Large intestine (tissue), 3 donors: ENCODE measurements around the gene PTPMT1. TPM values are rescaled to one million over a fixed set of nuclear protein-coding genes. Genes with fewer than 3 reads are reported as not detected.

ENCODE experiments used
- DNase-seq, 2 donors: peaks; one replicate each; pipeline versions ENCODE4 v3.0.0 to v3.0.0-alpha.2; 2013
- H3K27ac ChIP-seq: one replicate; pipeline ENCODE4 v1.5.1; 2013; ENCODE audit warnings: low read length
- H3K27me3 ChIP-seq: 2 replicates; pipeline ENCODE4 v1.6.1; 2013; ENCODE audit warnings: low read length; ENCODE audit not compliant: control insufficient read depth, insufficient read depth
- H3K36me3 ChIP-seq: 2 replicates; pipeline ENCODE4 v1.6.1; 2013; ENCODE audit warnings: low read length; ENCODE audit not compliant: control insufficient read depth, insufficient read depth
- H3K4me1 ChIP-seq: one replicate; pipeline ENCODE4 v1.6.1; 2013; ENCODE audit warnings: low read length; ENCODE audit not compliant: control insufficient read depth, insufficient read depth
- H3K4me3 ChIP-seq: one replicate; pipeline ENCODE4 v1.5.1; 2013; ENCODE audit warnings: low read length
- H3K9me3 ChIP-seq: one replicate; pipeline ENCODE4 v1.6.1; 2013; ENCODE audit warnings: mild to moderate bottlenecking, low read depth, low read length, moderate library complexity; ENCODE audit not compliant: control insufficient read depth
- WGBS: methylation state at CpG from one replicate; pipeline ENCODE4 v1.1.5; 2013; ENCODE audit warnings: low lambda C conversion rate; ENCODE audit not compliant: insufficient coverage; 5-methylcytosine and 5-hydroxymethylcytosine counted together
- polyA plus RNA-seq: library from polyadenylated mRNA; unstranded; fragments of 120-200 nt; gene quantifications from one replicate; pipeline ENCODE4 v1.2.1, GENCODE V29; 2013

Gene PTPMT1
- polyA plus RNA-seq, 1 donor, result 51.1 TPM

GRCh38 chr11:47589977-47590861 is 24.8 kb downstream of the PTPMT1 start:
- Histone ChIP-seq H3K36me3 (peaks cover under 1% of the 10 kb centered on the region), H3K4me1 (peaks cover 20% of the 10 kb centered on the region), H3K27me3 (peaks cover 42% of the 10 kb centered on the region), H3K27ac (no peak overlapping the region), H3K4me3 (peak overlapping the region; percentile 49), H3K9me3 (peaks cover 8% of the 10 kb centered on the region)
- WGBS, result no CpG with 5 or more reads among the region's 122 CpGs
- peak; percentile 33 to 74 for DNase-seq

- Histone ChIP-seq H3K4me3 (no peak overlapping the region), H3K9me3 (peaks cover 8% of the 10 kb centered on the region), H3K4me1 (peaks cover 20% of the 10 kb centered on the region), H3K36me3 (no peaks in the 10 kb centered on the region), H3K27me3 (peaks cover 51% of the 10 kb centered on the region), H3K27ac (no peak overlapping the region)
- no peak for DNase-seq
- no CpG with 5 or more reads among the region's 7 CpGs for WGBS
These were observed 26.4 kb downstream of the PTPMT1 start for GRCh38 chr11:47591764-47592163.

GRCh38 chr11:47592251-47592650 is 26.9 kb downstream of the PTPMT1 start:
- WGBS, result no CpG with 5 or more reads among the region's 4 CpGs
- DNase-seq, result no peak
- Histone ChIP-seq H3K27ac (no peak overlapping the region), H3K4me3 (no peak overlapping the region), H3K4me1 (peaks cover 17% of the 10 kb centered on the region), H3K36me3 (no peaks in the 10 kb centered on the region), H3K9me3 (peaks cover 8% of the 10 kb centered on the region), H3K27me3 (peaks cover 51% of the 10 kb centered on the region)

- no peak overlapping the region for H3K4me3 ChIP-seq
- no peaks in the 10 kb centered on the region for H3K36me3 ChIP-seq
- WGBS, result no CpG with 5 or more reads among the region's 2 CpGs
- peaks cover 10% of the 10 kb centered on the region for H3K4me1 ChIP-seq
- DNase-seq, result no peak
- H3K9me3 ChIP-seq, result peaks cover 8% of the 10 kb centered on the region
- H3K27ac ChIP-seq, result no peak overlapping the region
- peaks cover 51% of the 10 kb centered on the region for H3K27me3 ChIP-seq
These were observed 27.6 kb downstream of the PTPMT1 start for GRCh38 chr11:47592970-47593369.

GRCh38 chr11:47593492-47593933 is 28.1 kb downstream of the PTPMT1 start:
- peak overlapping the region; percentile 18 for H3K4me3 ChIP-seq
- H3K27me3 ChIP-seq, result peaks cover 51% of the 10 kb centered on the region
- no peaks in the 10 kb centered on the region for H3K36me3 ChIP-seq
- WGBS, result no CpG with 5 or more reads among the region's 6 CpGs
- no peak overlapping the region for H3K27ac ChIP-seq
- H3K9me3 ChIP-seq, result peaks cover 8% of the 10 kb centered on the region
- DNase-seq, result no peak
- peaks cover 6% of the 10 kb centered on the region for H3K4me1 ChIP-seq

- H3K4me1 ChIP-seq, result peaks cover 6% of the 10 kb centered on the region
- peaks cover 8% of the 10 kb centered on the region for H3K9me3 ChIP-seq
- peaks cover 51% of the 10 kb centered on the region for H3K27me3 ChIP-seq
- H3K4me3 ChIP-seq, result peak within 1 kb of the TSS; percentile 18
- H3K36me3 ChIP-seq, result no peaks in the 10 kb centered on the region
- no peak for DNase-seq
- no peak within 1 kb of the TSS for H3K27ac ChIP-seq
- no CpG with 5 or more reads among the region's 48 CpGs for WGBS
These were observed 28.8 kb downstream of the PTPMT1 start, which contains the start of gene C1QTNF4 for GRCh38 chr11:47593934-47594855. Gene C1QTNF4 (minus strand): TSS chr11:47594411. CDS start chr11:47590810, 3,601 bp downstream.

- Histone ChIP-seq H3K36me3 (no peaks in the 10 kb centered on the region), H3K4me1 (peaks cover 4% of the 10 kb centered on the region), H3K4me3 (no peak overlapping the region), H3K27ac (no peak overlapping the region), H3K9me3 (peaks cover 8% of the 10 kb centered on the region), H3K27me3 (peaks cover 51% of the 10 kb centered on the region)
- DNase-seq, result no peak
- no CpG with 5 or more reads among the region's 7 CpGs for WGBS
These were observed 29.6 kb downstream of the PTPMT1 start for GRCh38 chr11:47595029-47595428.

GRCh38 chr11:47595967-47596366 is 30.6 kb downstream of the PTPMT1 start:
- no CpG with 5 or more reads among the region's 1 CpG for WGBS
- Histone ChIP-seq H3K4me3 (no peak overlapping the region), H3K9me3 (peaks cover 3% of the 10 kb centered on the region), H3K27ac (no peak overlapping the region), H3K36me3 (no peaks in the 10 kb centered on the region), H3K27me3 (peaks cover 47% of the 10 kb centered on the region), H3K4me1 (peaks cover 4% of the 10 kb centered on the region)
- DNase-seq, result no peak

GRCh38 chr11:47599902-47600301 is 34.5 kb downstream of the PTPMT1 start:
- H3K27ac ChIP-seq, result no peak overlapping the region
- no peaks in the 10 kb centered on the region for H3K36me3 ChIP-seq
- WGBS, result no CpG with 5 or more reads among the region's 4 CpGs
- no peak overlapping the region for H3K4me3 ChIP-seq
- DNase-seq, result no peak
- peaks cover 13% of the 10 kb centered on the region for H3K27me3 ChIP-seq
- no peaks in the 10 kb centered on the region for H3K4me1 ChIP-seq
- no peaks in the 10 kb centered on the region for H3K9me3 ChIP-seq

GRCh38 chr11:47603295-47603694 is 37.9 kb downstream of the PTPMT1 start:
- H3K4me1 ChIP-seq, result no peaks in the 10 kb centered on the region
- no peak for DNase-seq
- H3K4me3 ChIP-seq, result no peak overlapping the region
- H3K36me3 ChIP-seq, result peaks cover 3% of the 10 kb centered on the region
- H3K27ac ChIP-seq, result no peak overlapping the region
- 100% methylated on average over 1 of the region's 4 CpGs for WGBS
- no peaks in the 10 kb centered on the region for H3K27me3 ChIP-seq
- no peaks in the 10 kb centered on the region for H3K9me3 ChIP-seq
